Suppressor macrophage treated with lipopolysaccharide for 4 hours (primary cell): ENCODE measurements around the gene EPHB2.

Source experiments
- DNase-seq: peaks from one replicate; pipeline ENCODE4 v3.0.0-alpha.2; 2020

Gene EPHB2

GRCh38 chr1:22782406-22782805, 71.8 kb downstream of the EPHB2 start:
- no peak for DNase-seq

- no peak for DNase-seq
Measured at GRCh38 chr1:22784317-22784716, 73.7 kb downstream of the EPHB2 start.

- no peak for DNase-seq
Measured at GRCh38 chr1:22784737-22785136, 74.1 kb downstream of the EPHB2 start.

- DNase-seq: no peak
Measured at GRCh38 chr1:22786101-22786500, 75.5 kb downstream of the EPHB2 start.

- DNase-seq: no peak
Measured at GRCh38 chr1:22786719-22787489, 76.3 kb downstream of the EPHB2 start.

GRCh38 chr1:22787636-22788035, 77.0 kb downstream of the EPHB2 start:
- DNase-seq: no peak

GRCh38 chr1:22788254-22788661, 77.6 kb downstream of the EPHB2 start:
- DNase-seq: no peak

- DNase-seq: no peak
Measured at GRCh38 chr1:22789356-22789994, 78.8 kb downstream of the EPHB2 start.

GRCh38 chr1:22790232-22791008, 79.8 kb downstream of the EPHB2 start:
- DNase-seq: no peak

GRCh38 chr1:22791831-22792347, 81.2 kb downstream of the EPHB2 start:
- no peak for DNase-seq

GRCh38 chr1:22792396-22793160, 81.9 kb downstream of the EPHB2 start:
- DNase-seq: no peak

- no peak for DNase-seq
Measured at GRCh38 chr1:22793647-22794046, 83.0 kb downstream of the EPHB2 start.

- peak; percentile 48 for DNase-seq
Measured at GRCh38 chr1:22794647-22795365, 84.2 kb downstream of the EPHB2 start.

GRCh38 chr1:22795366-22795714, 84.7 kb downstream of the EPHB2 start:
- no peak for DNase-seq

- no peak for DNase-seq
Measured at GRCh38 chr1:22796642-22797041, 86.0 kb downstream of the EPHB2 start.

GRCh38 chr1:22798083-22798482, 87.4 kb downstream of the EPHB2 start:
- DNase-seq: no peak

- DNase-seq: no peak
Measured at GRCh38 chr1:22799971-22800370, 89.3 kb downstream of the EPHB2 start.

GRCh38 chr1:22800629-22801028, 90.0 kb downstream of the EPHB2 start:
- no peak for DNase-seq

GRCh38 chr1:22801347-22801746, 90.7 kb downstream of the EPHB2 start:
- DNase-seq: no peak

GRCh38 chr1:22801761-22802160, 91.1 kb downstream of the EPHB2 start:
- DNase-seq: no peak

GRCh38 chr1:22803833-22804232, 93.2 kb downstream of the EPHB2 start:
- DNase-seq: no peak

GRCh38 chr1:22804406-22804805, 93.8 kb downstream of the EPHB2 start:
- DNase-seq: no peak
